DND-41 (cell line): Measurements from ENCODE around the gene TNFRSF12A.
A peak's percentile ranks its signal among the peaks of the same experiment; 100 is the strongest.

ENCODE experiments used
- ATAC-seq: fragments of 200-7000 bp; cut with Tn5 transposase; 3 replicates; pipeline ENCODE4 v1.9.1; 2021; ENCODE audit warnings: low read depth; ENCODE audit not compliant: insufficient read depth
- DNase-seq: peaks from one replicate; pipeline ENCODE4 v3.0.0-alpha.2; 2020
- H2AFZ ChIP-seq: 2 replicates; pipeline ENCODE4 v1.6.0; 2012; ENCODE audit warnings: low read depth, low read length
- H3K27ac ChIP-seq: 2 replicates; pipeline ENCODE4 v1.5.1; 2012; ENCODE audit warnings: low read length, inconsistent platforms
- H3K27me3 ChIP-seq: fragments of 200-600 bp; sonication (generic); 2 replicates; pipeline ENCODE4 v1.6.0; 2012; ENCODE audit warnings: low read length, mild to moderate bottlenecking, inconsistent platforms; ENCODE audit not compliant: insufficient read depth, poor library complexity
- H3K36me3 ChIP-seq: 2 replicates; pipeline ENCODE4 v1.5.1; 2012; ENCODE audit warnings: low read length, inconsistent platforms; ENCODE audit not compliant: insufficient read depth
- H3K4me1 ChIP-seq: 2 replicates; pipeline ENCODE4 v1.5.1; 2012; ENCODE audit warnings: mild to moderate bottlenecking, low read length; ENCODE audit not compliant: insufficient read depth
- H3K4me2 ChIP-seq: 2 replicates; pipeline ENCODE4 v1.6.0; 2012; ENCODE audit warnings: mild to moderate bottlenecking, moderate library complexity, low read length, inconsistent platforms; ENCODE audit not compliant: insufficient read depth
- H3K4me3 ChIP-seq, 2 experiments: fragments of 200-600 bp in 1 of 2; shearing (Covaris generic) in 1 of 2; 2 replicates each; pipeline ENCODE4 v1.5.1; 2012 to 2016; ENCODE audit warnings: inconsistent platforms in 2 of 2, low read length in 2 of 2, mild to moderate bottlenecking in 2 of 2, low read depth in 1 of 2, moderate library complexity in 1 of 2
- H3K79me2 ChIP-seq: 2 replicates; pipeline ENCODE4 v1.6.0; 2012; ENCODE audit warnings: low read length, inconsistent platforms; ENCODE audit not compliant: insufficient read depth
- H3K9ac ChIP-seq: 2 replicates; pipeline ENCODE4 v1.6.0; 2012; ENCODE audit warnings: low read depth, mild to moderate bottlenecking, inconsistent platforms, low read length, moderate library complexity
- H3K9me3 ChIP-seq: 2 replicates; pipeline ENCODE4 v1.5.1; 2012; ENCODE audit warnings: low read length, moderate library complexity, mild to moderate bottlenecking, inconsistent platforms; ENCODE audit not compliant: insufficient read depth, severe bottlenecking
- H4K20me1 ChIP-seq: 2 replicates; pipeline ENCODE4 v1.6.0; 2012; ENCODE audit warnings: low read length; ENCODE audit not compliant: insufficient read depth
- EZH2 ChIP-seq: IDR thresholded peaks from 3 replicates; pipeline ENCODE4 v1.6.1; 2012; ENCODE audit warnings: borderline replicate concordance, low read depth, mild to moderate bottlenecking, moderate library complexity, low read length, inconsistent platforms; ENCODE audit not compliant: severe bottlenecking
- TF ChIP-seq, protein P1 (sequence below): IDR thresholded peaks from 2 replicates; pipeline ENCODE4 v1.5.1; 2012; ENCODE audit warnings: borderline replicate concordance, low read length, moderate library complexity, mild to moderate bottlenecking; ENCODE audit not compliant: poor library complexity, severe bottlenecking; ENCODE audit errors: extremely low read depth

The TNFRSF12A gene

DNA sequence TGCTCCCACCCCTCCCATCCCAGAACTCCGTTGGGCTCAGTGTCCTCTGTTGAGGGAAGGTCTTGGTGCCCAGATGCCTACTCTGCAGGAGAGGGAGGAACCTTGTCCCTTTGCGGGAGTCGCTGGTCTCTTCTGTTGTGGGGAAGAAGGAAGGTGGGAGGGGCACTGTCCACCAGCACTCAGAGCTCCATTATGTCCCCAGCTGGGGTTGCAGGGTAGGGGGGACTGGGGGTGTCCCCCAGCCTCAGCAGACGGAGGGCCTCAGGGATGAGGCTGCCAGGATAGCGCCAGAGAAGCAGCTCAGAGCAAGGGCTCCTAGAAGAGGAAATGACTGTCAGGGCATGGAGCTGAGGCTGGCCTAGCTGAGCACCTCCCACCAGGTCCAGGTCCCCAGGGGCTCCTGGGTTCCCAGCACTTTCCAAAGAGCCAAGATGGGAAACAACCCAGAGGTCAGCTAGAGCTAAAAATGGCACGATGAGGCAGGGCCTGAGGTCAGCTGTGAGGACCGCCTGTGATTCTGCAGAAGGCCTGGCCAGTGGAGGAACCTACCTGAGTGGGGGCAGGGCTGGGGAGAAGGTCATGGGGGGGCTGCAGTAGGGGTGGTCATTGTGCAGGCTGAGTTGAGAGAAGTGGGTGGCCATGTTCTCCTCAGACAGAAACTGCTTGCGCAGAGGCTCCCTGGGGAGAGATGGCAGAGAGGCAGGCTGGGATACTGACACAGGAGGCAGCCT is 2.7 kb downstream of the TNFRSF12A start:
- Histone ChIP-seq H3K36me3 (peaks cover 22% of the 10 kb centered on the region), H2AFZ (no peak overlapping the region), H3K9ac (peak overlapping the region; percentile 70), H3K4me1 (peaks cover 60% of the 10 kb centered on the region), H3K79me2 (peaks cover 12% of the 10 kb centered on the region), H3K4me2 (peak overlapping the region; percentile 81), H3K9me3 (no peaks in the 10 kb centered on the region), H3K27ac (peak overlapping the region; percentile 94), H3K27me3 (no peaks in the 10 kb centered on the region), H4K20me1 (peaks cover 23% of the 10 kb centered on the region), H3K4me3 (peak overlapping the region in 1 of 2 experiments; percentile 67; a peak in 3 of 4 replicates)
- ATAC-seq (no peak), DNase-seq (no peak)
- TF ChIP-seq, protein P1, sequence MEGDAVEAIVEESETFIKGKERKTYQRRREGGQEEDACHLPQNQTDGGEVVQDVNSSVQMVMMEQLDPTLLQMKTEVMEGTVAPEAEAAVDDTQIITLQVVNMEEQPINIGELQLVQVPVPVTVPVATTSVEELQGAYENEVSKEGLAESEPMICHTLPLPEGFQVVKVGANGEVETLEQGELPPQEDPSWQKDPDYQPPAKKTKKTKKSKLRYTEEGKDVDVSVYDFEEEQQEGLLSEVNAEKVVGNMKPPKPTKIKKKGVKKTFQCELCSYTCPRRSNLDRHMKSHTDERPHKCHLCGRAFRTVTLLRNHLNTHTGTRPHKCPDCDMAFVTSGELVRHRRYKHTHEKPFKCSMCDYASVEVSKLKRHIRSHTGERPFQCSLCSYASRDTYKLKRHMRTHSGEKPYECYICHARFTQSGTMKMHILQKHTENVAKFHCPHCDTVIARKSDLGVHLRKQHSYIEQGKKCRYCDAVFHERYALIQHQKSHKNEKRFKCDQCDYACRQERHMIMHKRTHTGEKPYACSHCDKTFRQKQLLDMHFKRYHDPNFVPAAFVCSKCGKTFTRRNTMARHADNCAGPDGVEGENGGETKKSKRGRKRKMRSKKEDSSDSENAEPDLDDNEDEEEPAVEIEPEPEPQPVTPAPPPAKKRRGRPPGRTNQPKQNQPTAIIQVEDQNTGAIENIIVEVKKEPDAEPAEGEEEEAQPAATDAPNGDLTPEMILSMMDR: no peak
- TF ChIP-seq EZH2: no peak

DNA sequence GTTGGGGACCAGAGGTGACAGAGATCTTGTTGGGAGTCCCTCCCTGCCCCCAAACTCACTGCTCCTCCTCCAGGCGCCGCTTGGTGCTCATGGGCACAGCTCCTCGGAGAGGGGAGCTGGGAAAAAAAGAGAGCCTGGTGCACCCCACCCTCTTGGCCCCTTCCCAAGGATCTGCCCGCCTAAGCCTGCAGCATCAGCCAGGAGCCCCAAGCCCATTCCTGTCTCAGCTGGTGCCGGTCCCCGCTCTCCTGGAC is 3.2 kb downstream of the TNFRSF12A start:
- no peaks in the 10 kb centered on the region for H3K9me3 ChIP-seq
- H3K27ac ChIP-seq: peak overlapping the region; percentile 94
- peak; percentile 32 for DNase-seq
- ATAC-seq: no peak
- H3K79me2 ChIP-seq: peaks cover 12% of the 10 kb centered on the region
- peak overlapping the region; percentile 70 for H3K9ac ChIP-seq
- peak overlapping the region; percentile 75 for H2AFZ ChIP-seq
- H3K36me3 ChIP-seq: peaks cover 22% of the 10 kb centered on the region
- H3K4me1 ChIP-seq: peaks cover 62% of the 10 kb centered on the region
- no peaks in the 10 kb centered on the region for H3K27me3 ChIP-seq
- peak overlapping the region; percentile 25 to 67; a peak in 3 of 4 replicates for H3K4me3 ChIP-seq
- TF ChIP-seq, protein P1: no peak
- no peak for TF ChIP-seq EZH2
- H3K4me2 ChIP-seq: peak overlapping the region; percentile 81
- H4K20me1 ChIP-seq: peaks cover 23% of the 10 kb centered on the region

DNA sequence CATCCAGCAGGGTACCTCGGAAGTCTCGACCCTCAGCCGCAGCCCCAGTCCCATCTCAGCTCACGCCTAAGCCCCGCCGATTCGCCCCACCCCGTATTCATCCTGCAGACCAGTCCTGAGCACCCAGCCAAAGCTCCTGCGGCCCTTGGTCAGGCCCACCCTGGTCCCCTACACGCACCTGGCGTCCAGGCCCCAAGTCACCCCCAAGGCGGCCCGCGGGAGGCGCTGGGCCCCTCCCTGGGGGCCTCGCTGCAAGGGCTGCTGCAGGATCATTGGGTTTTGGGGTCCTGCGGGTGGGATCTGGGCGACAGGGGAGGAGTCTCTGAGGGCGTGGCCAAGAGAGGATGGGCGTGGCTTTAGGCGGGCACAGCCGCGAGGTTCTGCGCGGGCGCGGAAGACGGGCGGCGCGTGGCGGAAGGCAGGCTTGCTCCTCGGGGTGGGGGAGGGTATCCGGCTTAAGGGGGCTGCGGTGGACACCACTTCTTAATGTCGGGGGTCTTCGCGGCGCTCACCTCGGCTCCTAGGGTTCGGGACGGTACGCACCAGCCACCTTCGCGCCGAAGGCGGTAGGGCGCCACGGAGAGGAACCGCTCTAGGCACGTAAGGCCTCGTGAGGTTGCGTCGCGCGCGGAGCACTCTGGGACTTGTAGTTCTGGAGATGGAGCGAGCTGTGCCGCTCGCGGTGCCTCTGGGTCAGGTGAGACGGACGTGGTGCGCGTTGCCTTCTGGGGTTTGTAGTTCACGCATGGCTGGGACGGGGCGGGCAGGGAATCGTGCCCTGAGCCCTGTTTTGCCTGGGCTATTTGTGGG is 3.7 kb downstream of the TNFRSF12A start, which contains the start of the genes HCFC1R1 and THOC6:
Gene HCFC1R1, minus strand, starts transcription at position 274 of the 810 bp plus-strand sequence. Its CDS starts 1 bp downstream, at position 273.
Gene THOC6, plus strand, starts transcription at position 367 of the 810 bp plus-strand sequence. Its CDS starts 292 bp downstream, at position 659.
- H2AFZ ChIP-seq: peak within 1 kb of the TSS; percentile 75
- H3K4me1 ChIP-seq: peaks cover 62% of the 10 kb centered on the region
- peak; percentile 88 for ATAC-seq

More for the DNA sequence above, 3.7 kb downstream of the TNFRSF12A start, which contains the start of the genes HCFC1R1 and THOC6:
- H3K36me3 ChIP-seq: peaks cover 22% of the 10 kb centered on the region
- peak within 1 kb of the TSS; percentile 25 to 67 for H3K4me3 ChIP-seq
- peaks cover 26% of the 10 kb centered on the region for H4K20me1 ChIP-seq
- H3K27ac ChIP-seq: peak within 1 kb of the TSS; percentile 94
- no peak for TF ChIP-seq EZH2
- TF ChIP-seq, protein P1: peak; percentile 2
- H3K79me2 ChIP-seq: peaks cover 12% of the 10 kb centered on the region
- peak within 1 kb of the TSS; percentile 70 for H3K9ac ChIP-seq
- DNase-seq: peak; percentile 97
- H3K9me3 ChIP-seq: no peaks in the 10 kb centered on the region
- peak within 1 kb of the TSS; percentile 81 for H3K4me2 ChIP-seq
- no peaks in the 10 kb centered on the region for H3K27me3 ChIP-seq
